IPS-NIHi7 (cell line): Measurements from ENCODE around the gene UTRN.

Experiments used
- DNase-seq: peaks from one replicate; pipeline ENCODE4 v3.0.0; 2012; ENCODE audit warnings: mixed read lengths; ENCODE audit errors: extremely low spot score

The UTRN gene

GRCh38 chr6:144311361-144311760 lies 26.2 kb downstream of the UTRN start:
- DNase-seq: no peak

GRCh38 chr6:144314003-144314485 lies 28.9 kb downstream of the UTRN start:
- DNase-seq: no peak

- no peak for DNase-seq
Observed at GRCh38 chr6:144314562-144314961, 29.4 kb downstream of the UTRN start.

- no peak for DNase-seq
Observed at GRCh38 chr6:144315226-144315980, 30.3 kb downstream of the UTRN start.

- no peak for DNase-seq
Observed at GRCh38 chr6:144315981-144316861, 31.1 kb downstream of the UTRN start.

GRCh38 chr6:144316862-144317195 lies 31.7 kb downstream of the UTRN start:
- no peak for DNase-seq

- no peak for DNase-seq
Observed at GRCh38 chr6:144317736-144318135, 32.6 kb downstream of the UTRN start.

- DNase-seq: no peak
Observed at GRCh38 chr6:144319211-144319610, 34.1 kb downstream of the UTRN start.

- DNase-seq: no peak
Observed at GRCh38 chr6:144320741-144321140, 35.6 kb downstream of the UTRN start.

GRCh38 chr6:144321839-144322591 lies 36.9 kb downstream of the UTRN start:
- no peak for DNase-seq

- no peak for DNase-seq
Observed at GRCh38 chr6:144325232-144325631, 40.1 kb downstream of the UTRN start.

- DNase-seq: no peak
Observed at GRCh38 chr6:144326393-144326792, 41.3 kb downstream of the UTRN start.

- no peak for DNase-seq
Observed at GRCh38 chr6:144327081-144327480, 41.9 kb downstream of the UTRN start.

- peak; percentile 75 for DNase-seq
Observed at GRCh38 chr6:144330017-144330987, 45.2 kb downstream of the UTRN start.

- DNase-seq: no peak
Observed at GRCh38 chr6:144331491-144331969, 46.4 kb downstream of the UTRN start.

- no peak for DNase-seq
Observed at GRCh38 chr6:144332177-144332576, 47.0 kb downstream of the UTRN start.

GRCh38 chr6:144334150-144334708 lies 49.1 kb downstream of the UTRN start:
- no peak for DNase-seq
